ENCODE measurements around the gene FAM241A. TPM values are rescaled to one million over a fixed set of nuclear protein-coding genes. Genes with fewer than 3 reads are reported as not detected.
A peak's percentile ranks its signal among the peaks of the same experiment; 100 is the strongest.
"Not testable (repeated sequence)": the region's sequence is repeated elsewhere in the genome, so short reads cannot be mapped to it uniquely, and the experiment has no call there.

The FAM241A gene
- total and polyA plus RNA-seq, 4 donors: 2.7 to 4.2 (median 2.9) TPM

DNA sequence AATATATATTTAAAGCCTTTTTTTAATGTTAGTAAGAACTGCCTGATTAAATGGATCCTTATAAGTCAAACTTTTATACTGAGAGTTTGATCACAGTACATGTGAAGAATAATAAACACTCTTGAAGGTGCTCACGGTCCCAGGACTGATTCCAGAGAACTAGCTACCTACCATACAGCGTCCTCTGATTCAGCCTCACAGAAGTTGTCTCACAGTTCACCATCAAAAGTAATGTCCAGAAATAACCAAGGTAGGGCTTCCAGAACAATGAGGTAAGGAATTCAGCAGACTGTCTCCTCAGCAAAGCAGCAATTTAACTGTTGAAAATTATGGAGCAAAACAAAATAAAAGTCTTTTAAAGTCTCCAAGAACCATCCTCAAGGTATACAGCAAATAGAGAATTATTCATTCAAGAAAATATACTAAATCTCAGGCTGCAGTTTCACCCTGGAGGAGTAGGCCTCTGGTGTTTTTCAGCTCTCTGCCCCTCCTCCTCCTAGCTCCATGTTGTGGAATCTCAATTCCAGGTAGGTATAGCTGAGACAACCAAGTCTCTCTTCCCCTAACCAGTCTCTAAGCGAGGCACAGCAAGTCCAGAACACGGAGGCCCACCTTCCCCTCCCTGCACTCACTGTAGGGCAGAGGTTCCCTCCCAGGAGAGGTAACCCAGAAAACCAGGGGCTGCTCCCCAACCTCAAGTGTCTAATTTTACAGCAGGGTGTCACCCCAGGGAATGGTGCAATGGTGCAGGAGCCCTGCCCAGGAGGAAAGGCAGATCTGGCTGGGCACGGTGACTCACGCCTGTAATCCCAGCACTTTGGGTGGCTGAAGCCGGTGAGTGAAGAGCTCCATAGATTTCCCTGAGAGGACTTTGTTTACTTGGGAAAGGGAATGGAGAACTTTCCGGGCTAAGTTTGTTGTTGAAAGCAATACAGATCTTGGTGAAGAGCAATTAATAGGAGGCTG lies 28.6 kb downstream of the FAM241A start:
- peaks cover 0 to 2% (median 0%) of the 10 kb centered on the region in 4 donors for H3K36me3 ChIP-seq (ENCODE audit: control insufficient read depth in 4 of 4, insufficient read depth in 4 of 4, low read length in 4 of 4)
- H3K4me1 ChIP-seq (ENCODE audit: control insufficient read depth in 5 of 5, insufficient read depth in 5 of 5, low read length in 5 of 5): peaks cover 0 to 8% (median 0%) of the 10 kb centered on the region in 5 donors
- H3K4me3 ChIP-seq: no peak overlapping the region
- no peaks in the 10 kb centered on the region for H3K9me3 ChIP-seq (ENCODE audit: control insufficient read depth in 4 of 4, insufficient read depth in 3 of 4, low read length in 3 of 4)
- no peaks in the 10 kb centered on the region for H3K27me3 ChIP-seq (ENCODE audit: control insufficient read depth in 3 of 3, insufficient read depth in 3 of 3, low read length in 2 of 3)
- TF ChIP-seq, protein P1, sequence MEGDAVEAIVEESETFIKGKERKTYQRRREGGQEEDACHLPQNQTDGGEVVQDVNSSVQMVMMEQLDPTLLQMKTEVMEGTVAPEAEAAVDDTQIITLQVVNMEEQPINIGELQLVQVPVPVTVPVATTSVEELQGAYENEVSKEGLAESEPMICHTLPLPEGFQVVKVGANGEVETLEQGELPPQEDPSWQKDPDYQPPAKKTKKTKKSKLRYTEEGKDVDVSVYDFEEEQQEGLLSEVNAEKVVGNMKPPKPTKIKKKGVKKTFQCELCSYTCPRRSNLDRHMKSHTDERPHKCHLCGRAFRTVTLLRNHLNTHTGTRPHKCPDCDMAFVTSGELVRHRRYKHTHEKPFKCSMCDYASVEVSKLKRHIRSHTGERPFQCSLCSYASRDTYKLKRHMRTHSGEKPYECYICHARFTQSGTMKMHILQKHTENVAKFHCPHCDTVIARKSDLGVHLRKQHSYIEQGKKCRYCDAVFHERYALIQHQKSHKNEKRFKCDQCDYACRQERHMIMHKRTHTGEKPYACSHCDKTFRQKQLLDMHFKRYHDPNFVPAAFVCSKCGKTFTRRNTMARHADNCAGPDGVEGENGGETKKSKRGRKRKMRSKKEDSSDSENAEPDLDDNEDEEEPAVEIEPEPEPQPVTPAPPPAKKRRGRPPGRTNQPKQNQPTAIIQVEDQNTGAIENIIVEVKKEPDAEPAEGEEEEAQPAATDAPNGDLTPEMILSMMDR (IDR thresholded peaks at IDR 0.05; ENCODE audit: control extremely low read depth, extremely low read depth): no peak
- no peak for DNase-seq
- H3K27ac ChIP-seq (ENCODE audit: low read depth in 1 of 2, low read length in 1 of 2): peak overlapping the region in 1 of 2 donors; percentile 54
- no peak overlapping the region for H3K9ac ChIP-seq (ENCODE audit: insufficient read depth in 1 of 2, low read length in 2 of 2)
- 92 to 94% methylated on average over 8 of the region's 8 CpGs for WGBS, 2 donors
- no peak for ATAC-seq (ENCODE audit: insufficient read depth, low FRiP score)

- Histone ChIP-seq H3K27me3 (ENCODE audit: control insufficient read depth in 3 of 3, insufficient read depth in 3 of 3, low read length in 2 of 3) (no peaks in the 10 kb centered on the region), H3K9me3 (ENCODE audit: control insufficient read depth in 4 of 4, insufficient read depth in 3 of 4, low read length in 3 of 4) (no peaks in the 10 kb centered on the region), H3K4me1 (ENCODE audit: control insufficient read depth in 5 of 5, insufficient read depth in 5 of 5, low read length in 5 of 5) (peaks cover 0 to 5% (median 0%) of the 10 kb centered on the region in 5 donors), H3K27ac (ENCODE audit: low read depth in 1 of 2, low read length in 1 of 2) (peak overlapping the region in 1 of 2 donors; percentile 21), H3K9ac (ENCODE audit: insufficient read depth in 1 of 2, low read length in 2 of 2) (no peak overlapping the region), H3K36me3 (ENCODE audit: control insufficient read depth in 4 of 4, insufficient read depth in 4 of 4, low read length in 4 of 4) (peaks cover 0 to 2% (median 0%) of the 10 kb centered on the region in 4 donors), H3K4me3 (no peak overlapping the region)
- WGBS, 2 donors: 85 to 88% methylated on average over 4 of the region's 4 CpGs
- ATAC-seq (ENCODE audit: insufficient read depth, low FRiP score) (no peak), DNase-seq (no peak)
- TF ChIP-seq, protein P1 (IDR thresholded peaks at IDR 0.05; ENCODE audit: control extremely low read depth, extremely low read depth): no peak
These were observed 30.6 kb downstream of the FAM241A start for GRCh38 chr4:112175840-112176239.

DNA sequence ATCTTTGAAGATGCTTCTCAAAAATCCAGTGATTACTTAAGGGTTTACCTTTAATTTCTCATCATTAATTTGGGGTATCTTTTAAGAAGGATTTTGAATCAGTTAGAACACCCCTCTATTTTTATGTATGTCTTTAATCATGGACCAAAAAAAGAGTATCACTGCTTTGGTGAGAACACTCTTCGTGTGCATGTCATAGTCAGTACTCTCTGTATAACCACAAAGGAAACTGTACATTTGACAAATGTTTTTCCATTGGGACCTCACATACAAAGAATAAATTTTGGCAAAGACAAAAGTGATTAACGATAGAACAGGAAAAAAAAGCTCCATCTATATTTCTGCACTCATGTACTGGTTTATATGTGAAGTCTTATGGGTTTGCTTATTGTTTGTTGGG lies 31.3 kb downstream of the FAM241A start:
- Histone ChIP-seq H3K27ac (ENCODE audit: low read depth in 1 of 2, low read length in 1 of 2) (no peak overlapping the region), H3K9me3 (ENCODE audit: control insufficient read depth in 4 of 4, insufficient read depth in 3 of 4, low read length in 3 of 4) (no peaks in the 10 kb centered on the region), H3K27me3 (ENCODE audit: control insufficient read depth in 3 of 3, insufficient read depth in 3 of 3, low read length in 2 of 3) (no peaks in the 10 kb centered on the region), H3K4me3 (no peak overlapping the region), H3K9ac (ENCODE audit: insufficient read depth in 1 of 2, low read length in 2 of 2) (no peak overlapping the region), H3K4me1 (ENCODE audit: control insufficient read depth in 5 of 5, insufficient read depth in 5 of 5, low read length in 5 of 5) (peaks cover 0 to 5% (median 0%) of the 10 kb centered on the region in 5 donors), H3K36me3 (ENCODE audit: control insufficient read depth in 4 of 4, insufficient read depth in 4 of 4, low read length in 4 of 4) (peaks cover 0 to 1% (median 0%) of the 10 kb centered on the region in 4 donors)
- no peak for DNase-seq
- TF ChIP-seq, protein P1 (IDR thresholded peaks at IDR 0.05; ENCODE audit: control extremely low read depth, extremely low read depth): no peak
- no peak for ATAC-seq (ENCODE audit: insufficient read depth, low FRiP score)
- 30 to 52% methylated on average over 2 of the region's 2 CpGs for WGBS, 2 donors

GRCh38 chr4:112178741-112179140 lies 33.5 kb downstream of the FAM241A start:
- not testable (repeated sequence) for H3K9ac ChIP-seq (ENCODE audit: insufficient read depth in 1 of 2, low read length in 2 of 2); H3K4me3 ChIP-seq; DNase-seq; H3K27ac ChIP-seq (ENCODE audit: low read depth in 1 of 2, low read length in 1 of 2); ATAC-seq (ENCODE audit: insufficient read depth, low FRiP score); H3K9me3 ChIP-seq (ENCODE audit: control insufficient read depth in 4 of 4, insufficient read depth in 3 of 4, low read length in 3 of 4); H3K27me3 ChIP-seq (ENCODE audit: control insufficient read depth in 3 of 3, insufficient read depth in 3 of 3, low read length in 2 of 3); H3K4me1 ChIP-seq (ENCODE audit: control insufficient read depth in 5 of 5, insufficient read depth in 5 of 5, low read length in 5 of 5); H3K36me3 ChIP-seq (ENCODE audit: control insufficient read depth in 4 of 4, insufficient read depth in 4 of 4, low read length in 4 of 4)
- WGBS, 2 donors: 87 to 92% methylated on average over 3 of the region's 3 CpGs

All from lung (tissue), 12 donors.